Measurements from ENCODE around the gene KCNK6. TPM values are rescaled to one million over a fixed set of nuclear protein-coding genes. Genes with fewer than 3 reads are reported as not detected.

Gene KCNK6
- total RNA-seq (2014; rRNA removed; shearing (Covaris generic)): 0.15 and 0.26 TPM in 2 replicates
- polyA plus RNA-seq (2014; cell fraction: nucleus; rRNA removed): 0.02 and 0.03 TPM in 2 replicates

DNA sequence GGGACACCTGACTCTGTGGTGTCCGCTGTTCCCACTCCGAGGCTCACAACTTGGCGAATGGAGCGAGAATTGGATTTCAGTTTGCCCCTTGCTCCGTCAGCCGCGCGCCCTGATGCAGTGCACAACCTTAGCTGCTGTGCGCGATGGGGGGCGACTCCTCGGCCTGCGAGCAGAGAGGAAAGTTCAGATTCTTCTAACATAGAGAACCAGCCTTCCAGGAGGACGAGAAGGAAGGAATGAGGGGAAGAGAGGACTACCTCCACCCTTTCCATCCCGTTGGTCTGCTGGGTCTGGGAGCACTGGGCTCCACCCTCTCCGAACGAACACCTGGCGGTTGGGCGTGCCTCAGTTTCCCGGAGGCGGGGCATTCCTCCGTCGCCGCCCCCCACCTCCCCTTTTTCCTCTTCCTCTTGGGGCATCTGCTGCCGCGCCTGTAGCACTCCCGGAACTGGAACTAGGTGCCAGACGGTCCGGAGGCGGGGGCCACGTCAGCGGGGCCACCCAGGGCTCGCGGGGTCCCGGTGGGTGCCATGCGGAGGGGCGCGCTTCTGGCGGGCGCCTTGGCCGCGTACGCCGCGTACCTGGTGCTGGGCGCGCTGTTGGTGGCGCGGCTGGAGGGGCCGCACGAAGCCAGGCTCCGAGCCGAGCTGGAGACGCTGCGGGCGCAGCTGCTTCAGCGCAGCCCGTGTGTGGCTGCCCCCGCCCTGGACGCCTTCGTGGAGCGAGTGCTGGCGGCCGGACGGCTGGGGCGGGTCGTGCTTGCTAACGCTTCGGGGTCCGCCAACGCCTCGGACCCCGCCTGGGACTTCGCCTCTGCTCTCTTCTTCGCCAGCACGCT lies at the start of gene KCNK6:
KCNK6 (plus strand) TSS at position 425 of the 838 bp plus-strand sequence; CDS start at position 531, 106 bp downstream.
- DNase-seq (ENCODE audit: extremely low read depth, low read depth): no peak

DNA sequence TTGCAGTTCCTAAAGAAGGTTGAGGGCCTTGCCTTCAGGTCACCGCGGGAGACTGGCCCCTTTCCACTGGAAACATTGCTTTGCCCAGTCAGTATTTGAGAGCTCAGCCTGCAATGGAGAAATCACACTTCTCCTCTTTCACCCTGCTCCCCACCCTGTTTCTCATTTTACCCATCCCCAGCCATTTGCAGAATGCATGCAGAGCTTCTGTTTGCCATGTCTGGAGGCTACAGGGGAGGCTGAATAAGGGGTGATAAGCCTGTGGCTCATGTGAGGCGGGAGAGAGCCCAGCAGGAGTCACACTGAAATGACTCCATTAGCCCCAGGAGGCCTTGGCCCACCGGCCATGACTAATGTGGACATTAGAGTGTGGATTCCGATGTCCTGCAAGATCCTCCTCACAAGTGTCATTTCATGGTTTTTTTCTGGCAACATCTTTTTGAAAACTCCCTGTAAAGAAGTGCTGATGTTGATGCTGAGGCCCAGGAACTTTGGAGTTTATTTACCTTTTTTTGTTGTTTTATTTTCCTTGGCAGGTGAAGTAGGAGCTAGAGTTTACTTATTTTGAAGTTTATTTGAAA lies 49.0 kb upstream of the KCNK6 start:
- DNase-seq (ENCODE audit: extremely low read depth, low read depth): no peak

DNA sequence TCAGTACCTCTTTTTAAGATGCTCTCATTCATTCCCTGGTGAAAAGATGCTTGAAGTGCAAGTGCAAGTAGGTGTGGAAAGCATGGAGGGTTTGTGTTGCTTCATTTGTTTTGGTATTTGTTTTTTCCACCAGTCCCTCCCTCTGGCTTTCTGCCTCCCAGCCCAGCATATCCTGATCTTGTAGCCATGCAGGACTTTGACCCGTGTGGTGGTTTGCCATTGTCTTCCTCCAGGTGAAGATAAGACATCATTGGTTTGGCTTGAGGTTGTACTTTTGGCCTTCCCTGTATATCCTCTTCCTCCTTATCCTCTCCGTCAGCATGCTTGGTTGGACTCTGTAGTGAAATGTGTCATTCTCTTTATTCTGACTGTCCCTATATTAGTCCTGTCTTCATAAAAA lies 46.1 kb upstream of the KCNK6 start:
- no peak for DNase-seq (ENCODE audit: extremely low read depth, low read depth)

DNA sequence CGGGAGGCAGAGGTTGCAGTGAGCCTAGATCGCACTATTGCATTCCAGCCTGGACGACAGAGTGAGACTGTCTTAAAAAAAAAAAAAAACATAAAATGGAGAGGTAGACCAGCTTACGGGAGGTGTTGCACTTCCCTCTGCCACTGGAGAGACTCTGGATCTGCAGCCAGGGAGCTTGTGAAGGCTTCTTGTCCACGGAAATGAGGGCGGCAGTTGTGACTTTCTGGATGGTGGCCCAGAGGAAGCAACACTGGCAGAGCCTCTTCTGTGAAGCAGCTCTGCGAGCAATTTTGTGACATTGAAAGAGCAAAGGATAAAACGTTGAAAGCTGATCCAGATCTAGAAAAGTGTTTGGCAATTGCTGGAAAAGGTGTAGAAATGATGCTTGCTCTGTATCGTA lies 44.9 kb upstream of the KCNK6 start:
- no peak for DNase-seq (ENCODE audit: extremely low read depth, low read depth)

DNA sequence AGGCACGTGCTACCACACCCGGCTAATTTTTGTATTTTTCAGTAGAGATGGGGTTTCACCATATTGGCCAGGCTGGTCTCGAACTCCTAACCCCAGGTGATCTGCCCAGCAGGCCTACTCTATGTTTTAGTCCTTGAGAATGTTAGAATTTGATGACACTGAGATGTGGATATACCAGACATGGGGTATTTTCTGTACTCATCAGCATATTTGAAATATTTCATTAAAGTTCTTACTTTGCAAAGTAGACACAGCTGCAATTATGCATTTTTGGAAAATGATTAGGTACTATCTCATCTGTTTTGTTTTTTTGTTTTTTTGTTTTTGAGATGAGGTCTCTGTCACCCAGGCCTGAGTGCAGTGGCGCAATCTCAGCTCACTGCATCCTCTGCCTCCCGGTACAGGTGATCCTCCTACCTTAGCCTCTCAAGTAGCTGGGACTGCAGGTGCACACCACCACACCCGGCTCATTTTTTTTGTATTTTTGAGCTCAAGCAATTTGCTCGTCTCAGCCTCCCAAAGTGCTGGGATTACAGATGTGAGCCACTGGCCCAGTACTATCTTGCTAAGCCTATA lies 42.6 kb upstream of the KCNK6 start:
- no peak for DNase-seq (ENCODE audit: extremely low read depth, low read depth)

DNA sequence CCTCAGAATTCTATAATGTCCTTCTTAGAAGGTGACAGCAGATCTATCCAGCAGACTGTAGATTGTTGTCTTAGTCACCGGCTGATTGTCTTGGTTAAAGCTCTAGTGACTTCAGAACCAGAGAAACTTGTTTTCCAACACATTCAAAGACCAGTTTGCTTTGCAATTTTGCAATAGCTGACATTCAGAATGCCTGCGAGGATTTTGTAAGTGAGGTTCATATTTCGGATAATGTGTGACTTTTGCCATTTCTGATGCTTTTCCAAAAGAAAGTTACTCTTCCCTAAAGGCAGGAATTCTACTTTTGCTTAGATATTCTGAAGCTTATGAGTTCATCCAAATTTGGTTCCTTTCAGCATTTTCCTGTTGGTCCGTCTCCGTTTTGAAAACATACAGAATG lies 42.1 kb upstream of the KCNK6 start:
- no peak for DNase-seq (ENCODE audit: extremely low read depth, low read depth)

DNA sequence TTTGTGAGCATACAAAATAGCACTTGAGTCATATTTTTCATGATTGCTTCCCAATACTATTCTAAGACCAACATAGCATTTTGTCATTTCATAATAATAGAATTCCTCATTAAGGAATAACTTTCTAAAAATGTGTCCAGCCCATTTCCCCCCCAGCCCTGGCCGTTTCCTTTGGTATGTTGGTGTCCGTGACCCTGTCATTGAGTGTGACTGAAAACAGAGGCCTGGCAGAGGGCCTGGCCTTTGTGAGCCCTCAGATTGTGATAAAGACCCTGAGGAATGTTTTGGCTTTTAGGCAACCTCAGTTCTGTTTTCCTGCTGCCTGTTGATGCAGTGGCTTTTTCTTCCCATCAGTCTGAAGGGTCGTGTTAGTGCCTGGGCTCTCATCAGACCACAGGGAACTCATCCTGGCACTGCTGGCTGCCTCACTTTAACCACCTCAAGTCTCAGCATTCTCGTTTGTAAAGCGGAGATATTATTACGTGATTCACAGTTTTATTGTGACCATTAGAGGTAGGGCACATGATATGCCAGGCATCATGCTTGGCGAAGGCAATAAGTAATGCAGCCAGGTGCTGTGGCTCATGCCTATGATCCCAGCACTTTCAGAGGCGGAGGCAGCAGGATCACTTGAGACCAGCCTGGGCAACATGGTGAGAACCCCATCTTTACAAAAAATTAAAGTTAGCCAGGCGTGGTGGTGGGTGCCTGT lies 41.5 kb upstream of the KCNK6 start:
- no peak for DNase-seq (ENCODE audit: extremely low read depth, low read depth)

DNA sequence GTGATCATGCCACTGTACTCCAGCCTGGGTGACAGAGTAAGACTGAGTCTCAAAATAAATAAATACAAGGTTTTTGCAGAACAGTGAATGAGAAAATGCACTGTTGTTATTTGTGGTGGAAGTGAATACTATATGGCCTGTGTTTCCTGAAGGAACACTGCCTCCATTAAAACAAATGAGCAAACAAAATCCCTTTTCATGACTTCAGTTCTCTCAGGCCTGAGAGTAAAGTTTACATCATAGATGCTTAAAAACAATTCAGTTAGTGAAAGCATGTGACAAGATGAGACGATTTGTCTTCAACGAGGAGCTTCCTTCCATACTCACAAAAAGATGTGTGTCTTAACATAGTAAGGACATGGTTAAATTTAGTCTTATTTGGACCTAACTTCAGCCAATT lies 40.9 kb upstream of the KCNK6 start:
- no peak for DNase-seq (ENCODE audit: extremely low read depth, low read depth)

DNA sequence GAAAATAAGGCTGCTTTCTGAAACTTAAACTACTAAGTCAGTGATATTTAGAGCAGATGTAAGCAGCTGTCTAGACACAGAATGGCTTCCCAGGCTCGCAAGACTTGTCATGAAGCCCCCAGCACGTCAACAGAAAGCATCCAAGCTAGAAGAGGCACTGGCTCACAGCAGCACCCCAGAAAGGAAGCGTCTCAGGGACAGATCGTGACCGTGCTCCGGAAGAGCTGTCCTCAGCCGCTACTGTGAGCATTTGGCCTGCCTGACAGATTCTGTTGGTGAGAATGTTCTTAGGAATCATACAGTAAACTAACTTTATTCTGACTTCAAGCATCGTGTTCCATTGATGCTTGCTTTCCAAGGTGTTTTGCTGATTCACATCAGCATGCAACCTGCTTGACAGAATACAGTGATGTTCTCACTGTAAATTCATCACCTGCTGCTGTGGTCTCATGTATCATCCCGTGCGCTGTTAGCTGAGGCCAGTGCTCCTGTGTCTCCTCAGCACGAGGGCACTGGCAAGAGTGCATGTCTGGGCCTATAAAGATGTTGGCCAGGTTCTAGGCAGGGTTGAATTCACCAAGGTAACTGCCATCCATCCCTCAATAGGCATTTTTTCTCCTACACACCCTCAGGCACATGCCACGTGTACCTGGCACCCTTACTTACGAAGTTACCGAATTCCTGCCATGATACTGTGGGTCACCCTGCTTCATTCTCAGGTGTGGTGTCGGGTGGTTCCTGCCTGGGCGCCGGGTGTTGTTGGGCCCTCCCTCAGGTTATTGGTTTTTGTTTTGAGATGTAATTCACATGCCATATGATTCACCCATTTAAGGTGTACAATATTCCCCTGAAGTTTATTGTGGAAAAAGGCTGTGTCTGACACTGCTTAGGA lies 39.4 kb upstream of the KCNK6 start:
- DNase-seq (ENCODE audit: extremely low read depth, low read depth): no peak

DNA sequence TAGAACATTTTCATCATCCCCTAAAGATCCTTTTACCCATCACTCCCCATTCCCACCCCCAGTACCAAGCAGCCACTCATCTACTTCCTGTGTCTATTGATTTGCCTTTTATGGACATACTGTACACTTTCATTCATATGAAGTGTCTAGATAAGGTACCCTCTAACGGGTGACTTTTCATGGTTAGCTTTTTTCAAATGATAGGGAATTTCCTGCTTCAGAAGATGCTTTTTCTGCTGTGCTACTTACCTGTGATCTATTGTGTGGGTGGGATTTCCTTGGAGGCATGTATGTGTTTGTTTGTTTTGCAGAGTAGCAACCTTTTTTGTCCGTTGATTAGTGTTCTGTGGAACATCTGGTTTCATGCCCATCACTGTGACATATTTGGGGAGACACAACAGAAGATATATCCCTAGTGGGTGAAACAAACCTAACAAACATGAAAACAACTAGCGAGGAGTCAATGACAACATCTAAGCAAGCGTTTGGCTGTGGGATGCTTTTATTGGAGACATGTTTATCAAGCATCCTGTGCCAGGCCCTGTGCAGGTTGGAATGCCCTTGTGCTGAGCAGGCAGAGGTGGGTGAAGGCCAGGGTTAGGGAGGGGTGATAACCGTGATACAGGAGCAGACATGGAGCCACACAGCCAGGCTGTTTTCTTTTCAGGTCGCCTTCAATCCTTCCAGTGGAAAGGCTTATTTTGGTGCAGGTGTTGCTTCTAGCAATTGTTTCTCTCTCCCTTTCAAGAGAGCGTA lies 37.7 kb upstream of the KCNK6 start:
- no peak for DNase-seq (ENCODE audit: extremely low read depth, low read depth)

DNA sequence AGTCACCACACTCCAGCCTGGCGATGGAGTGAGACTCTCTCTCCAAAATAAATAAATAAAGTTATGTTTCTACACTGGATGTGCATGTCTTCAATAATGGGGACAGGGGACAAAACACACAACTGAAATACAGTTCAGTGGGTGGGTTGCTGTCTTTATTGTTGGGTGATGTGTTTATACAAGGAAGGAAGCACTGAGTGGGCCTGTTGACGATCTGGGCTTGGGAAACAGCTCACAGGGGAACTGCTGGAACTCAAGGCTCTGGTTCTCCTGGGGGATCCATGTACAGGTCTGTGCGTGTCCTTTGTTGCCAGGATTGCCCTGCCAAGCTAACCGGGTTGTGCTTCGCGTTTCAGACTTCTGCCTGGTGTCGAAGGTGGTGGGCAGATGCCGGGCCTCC lies 36.4 kb upstream of the KCNK6 start:
- DNase-seq (ENCODE audit: extremely low read depth, low read depth): no peak

DNA sequence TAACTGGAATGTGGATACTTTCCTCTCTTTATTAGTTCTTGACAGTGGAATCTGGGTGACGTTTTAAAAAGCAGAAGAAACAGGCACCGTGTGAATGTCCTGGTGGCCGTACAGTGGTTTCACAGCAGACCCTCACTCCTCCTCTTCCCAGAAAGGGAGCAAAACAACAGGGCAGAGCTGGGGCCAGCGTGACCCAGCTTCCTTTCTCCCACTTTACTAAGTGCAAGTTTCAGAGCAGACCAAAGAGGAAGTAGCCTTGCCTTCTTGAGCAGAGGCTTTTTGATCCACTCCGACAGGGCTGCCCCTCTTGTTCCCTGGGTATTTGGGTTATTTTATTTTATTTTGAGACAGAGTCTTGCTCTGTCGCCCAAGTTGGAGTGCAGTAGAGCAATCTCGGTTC lies 35.2 kb upstream of the KCNK6 start:
- no peak for DNase-seq (ENCODE audit: extremely low read depth, low read depth)

DNA sequence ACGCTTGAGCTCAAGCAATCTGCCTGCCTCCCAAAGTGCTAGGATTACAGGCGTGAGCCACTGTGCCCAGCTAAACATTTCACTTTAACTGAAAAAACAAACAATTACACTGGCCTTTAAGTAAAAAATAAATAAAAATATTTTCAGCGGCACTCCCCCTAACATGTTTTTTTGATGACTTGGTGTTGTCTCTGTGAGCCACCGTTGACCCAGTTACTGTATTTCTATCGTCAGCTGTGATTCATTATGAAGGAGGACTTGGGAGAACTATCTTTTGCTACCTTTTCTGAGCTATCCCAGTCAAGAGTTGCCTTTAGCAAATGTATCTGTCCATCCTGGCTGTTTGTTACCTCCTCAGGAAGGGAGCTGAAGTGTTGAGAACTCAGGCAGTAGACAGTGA lies 34.1 kb upstream of the KCNK6 start:
- DNase-seq (ENCODE audit: extremely low read depth, low read depth): no peak

DNA sequence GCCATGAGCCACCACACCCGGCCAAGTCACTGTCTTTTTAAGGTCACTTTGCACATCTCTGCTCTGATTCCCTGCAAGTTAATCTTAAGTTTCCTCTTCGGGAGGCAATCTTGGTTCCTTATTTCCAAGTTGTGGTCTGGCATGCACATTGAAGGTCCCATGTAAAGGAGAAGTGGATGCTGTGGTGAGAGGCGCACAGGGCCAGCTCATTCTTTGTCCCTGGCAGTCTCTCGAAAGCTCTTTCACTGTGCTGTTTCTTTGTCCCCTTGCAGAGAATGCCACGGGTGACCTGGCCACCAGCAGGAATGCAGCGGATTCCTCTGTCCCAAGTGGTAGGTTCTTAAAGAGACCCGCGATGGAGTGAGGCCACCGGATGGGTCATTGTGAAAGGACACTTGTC lies 32.0 kb upstream of the KCNK6 start:
- DNase-seq (ENCODE audit: extremely low read depth, low read depth): no peak

DNA sequence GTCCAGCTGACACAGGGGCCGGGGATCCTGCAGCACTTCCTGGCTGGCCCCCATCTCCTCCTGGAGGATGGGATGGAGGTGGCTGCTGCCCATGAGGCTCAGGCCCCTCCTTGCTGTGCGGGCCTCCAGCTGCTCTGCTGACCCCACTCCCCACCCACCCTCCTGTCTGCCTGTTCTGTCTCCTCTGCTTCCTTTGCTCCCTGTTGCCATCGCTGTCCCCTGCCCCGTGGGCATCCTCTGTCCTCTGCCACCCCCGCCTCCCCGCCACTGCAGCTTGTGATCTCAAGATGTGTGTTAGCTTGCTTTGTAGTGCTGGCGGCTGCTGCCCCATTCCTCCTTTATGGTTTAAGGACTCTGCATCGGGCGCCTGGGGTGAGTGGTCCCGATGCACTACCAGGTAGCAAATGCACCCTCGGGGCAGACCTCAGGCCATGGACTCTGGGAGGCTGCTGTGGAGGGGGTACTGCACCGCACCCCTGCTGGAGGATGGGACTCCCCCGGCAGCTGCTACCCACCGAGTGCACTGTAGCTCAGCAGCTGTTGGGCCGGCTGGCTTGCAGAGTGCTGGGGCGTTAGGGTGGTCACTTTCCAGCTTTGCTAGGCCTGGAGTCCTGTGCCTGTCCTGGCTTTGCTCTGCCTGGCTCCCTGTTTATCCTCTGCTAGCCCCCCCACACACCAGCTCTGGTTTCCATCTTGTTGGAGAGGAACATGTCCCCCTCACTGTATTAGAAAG lies 31.4 kb upstream of the KCNK6 start:
- no peak for DNase-seq (ENCODE audit: extremely low read depth, low read depth)

DNA sequence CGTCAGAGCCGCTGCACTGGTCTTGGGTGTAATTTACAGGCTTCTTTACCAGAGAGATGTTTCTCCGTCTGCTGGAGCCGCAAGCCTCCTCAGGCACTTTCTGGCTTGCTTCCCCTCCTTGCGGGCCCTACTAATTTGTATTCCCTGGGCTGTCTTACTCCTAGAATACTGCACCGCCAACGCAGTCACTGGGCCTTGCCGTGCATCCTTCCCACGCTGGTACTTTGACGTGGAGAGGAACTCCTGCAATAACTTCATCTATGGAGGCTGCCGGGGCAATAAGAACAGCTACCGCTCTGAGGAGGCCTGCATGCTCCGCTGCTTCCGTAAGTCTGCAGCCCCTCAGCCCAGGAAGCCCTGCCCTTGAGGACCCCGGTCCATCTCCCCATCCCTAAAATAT lies 29.7 kb upstream of the KCNK6 start:
- DNase-seq (ENCODE audit: extremely low read depth, low read depth): no peak

DNA sequence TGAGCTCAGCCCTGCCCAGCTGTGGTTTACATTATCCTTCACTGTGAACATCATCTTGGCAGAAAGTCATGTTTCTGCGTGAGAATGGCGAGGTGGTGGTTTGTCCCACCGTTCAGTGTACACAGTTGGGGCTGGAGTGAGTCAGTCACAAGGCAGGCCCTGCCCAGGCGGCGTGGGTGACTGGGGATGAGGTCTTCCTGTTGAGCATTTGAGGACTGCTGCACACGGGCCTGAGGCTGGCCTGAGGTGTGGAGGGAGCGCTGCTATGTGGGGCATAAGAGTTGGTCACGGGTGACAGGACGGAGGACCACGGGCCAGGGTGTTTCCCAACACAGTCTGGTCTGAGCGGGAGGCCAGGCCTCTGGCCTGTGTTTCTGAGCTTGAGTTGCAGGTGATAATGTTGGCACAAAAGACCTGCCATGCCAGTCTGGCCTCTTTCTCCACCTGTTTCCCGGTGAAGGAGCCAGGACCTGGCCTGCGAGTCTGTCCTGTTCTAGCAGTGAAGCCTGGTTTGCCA lies 29.0 kb upstream of the KCNK6 start:
- no peak for DNase-seq (ENCODE audit: extremely low read depth, low read depth)

DNA sequence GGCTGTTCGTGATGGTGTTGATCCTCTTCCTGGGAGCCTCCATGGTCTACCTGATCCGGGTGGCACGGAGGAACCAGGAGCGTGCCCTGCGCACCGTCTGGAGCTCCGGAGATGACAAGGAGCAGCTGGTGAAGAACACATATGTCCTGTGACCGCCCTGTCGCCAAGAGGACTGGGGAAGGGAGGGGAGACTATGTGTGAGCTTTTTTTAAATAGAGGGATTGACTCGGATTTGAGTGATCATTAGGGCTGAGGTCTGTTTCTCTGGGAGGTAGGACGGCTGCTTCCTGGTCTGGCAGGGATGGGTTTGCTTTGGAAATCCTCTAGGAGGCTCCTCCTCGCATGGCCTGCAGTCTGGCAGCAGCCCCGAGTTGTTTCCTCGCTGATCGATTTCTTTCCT lies 27.8 kb upstream of the KCNK6 start:
- no peak for DNase-seq (ENCODE audit: extremely low read depth, low read depth)

DNA sequence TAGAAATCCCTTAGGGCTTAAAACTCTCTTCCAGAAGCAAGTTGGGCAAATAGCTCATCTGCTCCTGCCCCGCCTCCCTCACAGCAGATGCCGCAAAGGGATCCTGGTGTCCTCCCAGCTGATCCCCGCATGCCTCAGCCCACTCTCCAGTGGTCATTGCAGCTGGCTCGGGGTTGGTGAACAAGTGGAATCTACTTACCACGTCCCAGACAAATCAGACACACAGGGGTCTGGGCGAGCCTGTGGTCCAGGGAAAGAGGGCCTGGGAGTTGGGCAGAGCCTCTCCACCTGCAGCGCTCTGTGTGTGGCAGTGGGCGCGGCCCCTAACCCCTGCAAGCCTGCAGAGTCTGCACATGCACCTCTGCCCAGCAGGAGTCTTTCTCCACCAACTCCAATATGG lies 26.4 kb upstream of the KCNK6 start:
- DNase-seq (ENCODE audit: extremely low read depth, low read depth): no peak

Data from NCI-H460 (cell line).